Stimulated activated CD8-positive, alpha-beta memory T cell treated with anti-CD3 and anti-CD28 coated beads, Interleukin-4, amount 100 ng/mL, for 48 hours (primary cell): Measurements from ENCODE around the gene CST11.
"Not testable (repeated sequence)": the region's sequence is repeated elsewhere in the genome, so short reads cannot be mapped to it uniquely, and the experiment has no call there.

Experiments used
- DNase-seq: peaks from one replicate; pipeline ENCODE4 v3.0.0-alpha.2; 2020

Gene CST11, protein sequence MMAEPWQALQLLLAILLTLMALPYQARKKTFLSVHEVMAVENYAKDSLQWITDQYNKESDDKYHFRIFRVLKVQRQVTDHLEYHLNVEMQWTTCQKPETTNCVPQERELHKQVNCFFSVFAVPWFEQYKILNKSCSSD

DNA sequence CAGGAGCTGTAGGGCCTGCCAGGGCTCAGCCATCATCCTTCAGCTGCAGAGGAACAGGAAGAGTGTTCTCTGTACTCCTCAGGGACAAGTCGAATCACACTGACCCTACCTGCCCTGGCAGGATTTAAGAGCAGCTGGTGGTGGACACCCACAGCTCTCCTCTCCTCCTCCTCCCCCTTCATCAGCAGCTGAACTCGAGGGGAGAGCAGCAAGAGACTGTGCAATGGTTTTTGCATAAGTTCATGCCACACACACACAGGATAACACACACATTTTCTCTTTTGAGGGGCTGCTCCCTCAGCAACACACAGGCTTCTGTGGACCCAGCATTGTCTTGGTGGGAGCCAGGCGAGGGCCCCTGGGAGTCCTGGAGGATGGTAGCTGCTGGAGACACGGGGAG, at the start of gene CST11:
TSS of gene CST11 (minus strand) at position 101 of the 400 bp plus-strand sequence. CDS start at position 36, 65 bp downstream.
- DNase-seq = no peak

DNA sequence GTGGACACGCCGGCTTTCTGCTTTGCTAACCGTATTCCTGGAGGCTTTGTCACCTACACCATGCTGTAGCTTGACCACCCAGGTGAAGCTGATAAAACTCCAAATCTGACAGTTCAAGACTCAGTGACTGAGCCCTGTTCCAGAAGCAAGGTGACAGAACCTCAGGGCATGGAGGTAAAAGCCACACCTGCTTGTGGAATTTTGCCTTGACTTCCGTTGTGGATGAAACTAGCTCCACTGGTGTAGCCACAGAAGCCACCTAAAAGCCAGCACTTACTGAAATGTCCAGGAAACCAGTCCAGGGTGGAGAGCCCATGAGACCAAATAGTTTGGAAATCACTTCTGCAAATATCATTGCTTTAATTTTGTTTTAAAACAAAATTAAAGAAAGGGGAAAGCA, 49.2 kb upstream of the CST11 start:
- no peak for DNase-seq

DNA sequence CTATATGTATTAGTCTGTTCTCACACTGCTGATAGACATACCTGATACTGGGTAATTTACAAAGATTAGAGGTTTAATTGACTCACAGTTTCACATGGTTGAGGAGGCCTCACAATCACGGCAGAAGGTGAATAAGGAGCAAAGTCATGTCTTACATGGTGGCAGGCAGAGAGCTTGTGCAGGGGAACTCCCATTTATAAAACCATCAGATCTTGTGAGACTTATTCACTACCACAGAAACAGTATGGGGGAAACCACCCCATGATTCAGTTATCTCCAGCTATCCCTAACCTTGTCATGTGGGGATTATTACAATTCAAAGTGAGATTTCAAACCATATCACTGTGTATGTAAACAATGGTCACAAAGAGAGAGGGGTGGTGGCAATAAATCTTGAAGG, 44.9 kb upstream of the CST11 start:
- DNase-seq = no peak

DNA sequence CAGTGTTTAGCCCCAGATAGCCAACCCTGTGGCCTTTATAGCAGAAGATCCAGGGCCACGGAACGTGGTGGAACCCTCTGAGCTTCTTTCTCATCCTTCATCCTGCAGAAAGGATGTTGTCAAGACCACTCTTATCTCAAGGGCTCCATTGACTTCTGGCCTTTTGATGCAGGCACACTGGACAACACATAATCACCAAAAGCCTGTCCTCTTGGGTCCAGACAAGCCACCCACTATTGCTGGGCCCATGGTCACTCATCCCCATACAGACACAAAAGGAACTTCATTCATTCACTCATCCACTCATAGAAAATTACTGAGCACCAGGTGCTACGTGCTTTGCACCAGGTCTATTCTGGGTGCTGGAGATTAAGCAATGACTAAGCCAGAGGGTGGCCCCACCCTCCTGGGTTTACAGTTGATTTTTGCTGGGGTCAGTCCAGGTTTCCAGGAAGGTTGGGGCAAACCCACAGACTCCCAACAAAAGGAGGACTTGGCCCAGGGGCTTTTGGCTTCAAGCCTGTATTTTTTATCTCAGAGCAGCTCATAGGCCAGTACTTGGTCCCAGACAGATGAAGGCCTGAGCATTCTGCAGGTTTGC, 40.6 kb upstream of the CST11 start:
- no peak for DNase-seq

DNA sequence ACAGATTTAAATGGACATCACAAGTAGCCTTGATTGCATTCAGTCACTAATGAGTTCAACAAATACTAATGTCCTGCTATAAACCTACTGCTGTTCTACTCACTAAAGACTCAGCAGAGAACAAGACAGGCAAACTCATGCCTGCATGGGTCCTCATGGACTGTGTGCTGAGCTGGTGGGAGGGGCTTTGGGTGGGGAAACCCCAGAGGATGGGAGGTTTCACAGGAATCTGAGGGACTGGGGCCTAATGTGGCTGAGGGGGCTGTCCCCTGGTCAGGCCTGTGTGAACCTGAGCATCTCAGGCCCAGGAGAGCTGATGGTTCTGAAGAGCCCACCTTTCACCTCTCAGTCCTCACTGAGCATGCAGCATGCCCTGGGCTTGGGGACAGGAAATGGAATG, 39.6 kb upstream of the CST11 start:
- DNase-seq = no peak

DNA sequence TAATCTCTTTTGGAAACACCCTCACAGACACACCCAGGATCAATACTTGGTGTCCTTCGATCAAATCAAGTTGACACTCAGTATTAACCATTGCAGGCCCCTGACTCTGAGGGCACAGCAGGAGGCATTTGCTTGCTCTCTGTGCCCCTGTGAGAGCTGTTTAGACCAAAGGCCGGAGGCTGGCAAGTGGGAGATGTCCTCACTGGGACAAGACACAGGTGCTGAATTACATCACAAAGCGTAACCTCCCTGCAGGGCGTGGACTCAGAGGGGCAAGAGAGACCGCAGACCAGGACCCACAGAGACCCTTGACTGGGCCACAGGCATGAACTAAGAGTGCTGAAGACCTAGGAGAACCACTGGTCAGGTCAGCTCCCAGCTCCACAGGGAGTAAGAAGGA, 38.1 kb upstream of the CST11 start, which contains the start of gene CST8:
TSS of gene CST8 (plus strand) at position 301 of the 400 bp plus-strand sequence. CDS start 551 bp downstream, outside the sequence.
- no peak for DNase-seq

DNA sequence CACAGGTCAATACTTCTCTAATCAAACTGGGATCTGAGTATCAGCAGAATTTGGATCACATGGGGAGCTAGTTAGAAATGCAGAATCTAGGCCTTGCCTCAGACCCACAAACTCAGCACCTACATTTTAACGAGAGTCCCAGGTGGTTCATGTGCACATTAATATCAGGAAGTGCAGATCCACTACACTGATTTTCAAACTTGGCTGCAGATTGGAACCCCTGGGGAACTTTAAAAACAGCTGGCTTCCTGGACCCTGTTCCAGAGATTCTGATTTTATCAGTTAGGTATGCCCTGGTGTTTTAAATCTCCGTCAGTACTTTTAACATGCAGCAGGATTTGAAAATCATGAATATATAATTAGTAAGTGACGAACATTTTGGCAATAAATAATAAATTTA, 36.3 kb upstream of the CST11 start:
- no peak for DNase-seq

DNA sequence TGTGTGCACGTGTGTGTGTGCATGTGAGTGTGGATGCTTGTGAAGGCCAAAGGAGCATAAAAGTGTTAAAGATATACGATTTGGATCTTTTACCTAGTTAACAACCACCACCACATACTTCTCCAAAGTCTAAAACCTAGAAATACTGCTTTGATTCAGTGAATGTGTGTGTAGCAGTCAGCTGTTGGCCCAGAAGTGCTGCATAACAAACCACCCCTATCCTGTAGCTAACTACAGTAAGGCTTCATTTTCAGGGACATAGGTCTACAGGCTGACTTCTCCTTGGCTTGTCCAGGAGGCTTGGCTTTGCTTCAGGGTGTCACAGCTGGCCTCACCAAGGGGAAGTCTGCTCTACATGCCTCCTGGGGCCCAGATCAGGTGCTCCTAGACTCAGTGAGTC, 35.8 kb upstream of the CST11 start:
- no peak for DNase-seq

DNA sequence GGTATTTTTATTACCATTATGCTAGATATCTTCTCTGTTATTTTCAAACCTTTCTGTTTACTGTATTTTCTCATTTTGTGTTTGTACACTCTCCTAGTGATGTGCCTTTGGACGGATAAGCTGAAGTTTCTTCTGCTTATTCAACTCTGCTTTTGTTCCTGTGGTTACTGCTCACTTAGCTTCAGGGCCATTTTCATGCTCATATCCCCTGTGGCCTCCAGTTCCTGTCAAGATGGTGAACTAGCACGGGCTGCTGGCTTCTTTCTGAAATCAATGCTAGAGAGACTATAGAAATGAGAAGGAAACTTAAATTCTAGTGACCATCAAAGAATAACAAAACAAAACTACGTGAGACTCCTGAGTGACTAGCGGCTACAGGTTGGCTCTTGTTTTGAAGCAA, 31.4 kb upstream of the CST11 start:
- no peak for DNase-seq

DNA sequence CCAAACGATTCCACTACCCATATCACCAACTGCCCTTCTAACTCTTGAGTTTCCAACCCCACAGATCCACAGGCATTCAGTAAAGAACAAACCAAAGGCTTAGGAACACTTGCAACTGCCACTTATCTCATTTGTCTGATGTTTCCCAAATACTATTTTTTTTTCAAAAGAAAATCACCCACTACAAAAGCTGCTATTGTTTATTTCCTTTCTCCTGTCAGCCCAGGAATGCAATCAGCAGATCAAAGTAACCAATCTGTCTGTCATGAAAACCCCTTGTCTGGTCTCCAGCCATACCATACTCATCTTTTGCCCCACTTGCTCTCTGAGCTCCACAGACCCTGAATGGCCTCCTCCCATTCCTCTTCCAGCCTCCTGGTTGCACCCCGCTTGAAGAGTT, 29.5 kb upstream of the CST11 start:
- DNase-seq = no peak

DNA sequence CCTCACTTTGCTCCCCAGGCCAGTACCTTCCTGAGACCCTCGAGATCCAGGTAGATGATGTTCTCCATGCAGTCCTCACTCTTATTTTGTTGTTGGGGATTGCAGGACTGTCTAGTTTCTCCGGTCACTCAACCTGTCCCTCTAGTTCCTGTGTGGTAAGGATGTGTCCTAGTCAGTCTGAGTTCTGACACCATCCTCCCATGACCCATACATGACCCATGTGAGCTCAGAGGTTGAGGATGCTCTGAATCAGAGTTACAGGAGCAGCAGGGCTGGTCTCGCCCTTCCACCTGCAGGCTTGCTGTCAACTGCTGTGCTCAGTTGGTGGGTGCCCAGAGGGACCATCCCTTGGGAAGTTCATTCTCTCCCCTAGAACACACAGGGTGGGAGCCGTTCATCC, 26.4 kb upstream of the CST11 start:
- no peak for DNase-seq

DNA sequence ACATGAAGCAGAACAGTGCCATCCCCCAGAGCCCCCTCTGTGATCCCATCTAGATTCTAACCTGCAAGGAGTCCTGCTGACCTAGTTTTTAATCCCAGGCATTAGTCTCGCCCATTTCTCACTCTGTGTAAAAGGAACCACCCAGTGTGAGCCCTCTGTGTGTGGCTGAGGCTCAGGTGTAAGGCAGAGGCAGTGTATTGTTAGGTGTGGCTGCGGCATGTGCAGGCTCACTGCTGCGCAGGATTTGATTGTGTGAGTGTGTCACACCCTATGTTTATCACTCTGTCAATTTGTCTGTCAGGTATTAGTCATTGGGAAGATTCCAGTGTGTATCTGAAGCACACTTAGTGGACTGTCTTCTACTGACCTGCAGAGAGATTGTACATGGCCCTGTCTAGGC, 24.5 kb upstream of the CST11 start:
- DNase-seq = no peak

DNA sequence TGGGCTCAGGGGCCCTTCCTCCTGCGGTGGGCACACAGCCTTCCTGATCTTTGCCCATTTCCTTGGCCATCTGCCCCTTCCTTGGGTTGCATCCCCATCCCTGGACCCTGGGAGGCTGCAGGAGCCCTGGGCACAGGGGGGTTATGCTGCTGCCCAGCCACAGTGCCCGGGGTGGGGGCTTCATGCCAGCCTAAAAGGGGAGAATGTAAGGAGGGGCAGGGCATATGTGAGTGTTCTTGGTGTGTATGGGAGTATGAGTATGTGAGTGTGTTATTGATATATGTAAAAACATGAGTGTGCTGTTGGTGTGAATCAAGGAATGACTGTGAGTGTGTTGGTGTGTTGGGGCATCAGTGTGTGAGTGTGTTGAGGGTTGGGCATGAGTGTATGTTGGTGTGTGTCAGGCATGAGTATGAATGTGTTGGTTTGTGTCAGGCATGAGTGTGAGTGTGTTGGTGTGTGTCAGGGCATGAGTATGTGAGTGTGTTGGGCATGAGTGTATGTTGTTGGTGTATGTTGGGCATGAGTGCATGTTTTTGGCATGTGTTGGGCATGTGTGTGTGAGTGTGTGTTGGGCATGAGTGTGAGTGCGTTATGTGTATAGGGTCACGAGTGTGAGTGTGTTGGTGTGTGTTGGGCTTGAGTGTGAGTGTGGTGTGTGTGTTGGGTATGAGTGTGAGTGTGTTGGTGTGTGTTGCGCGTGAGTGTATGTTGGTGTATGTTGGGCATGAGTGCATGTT, 23.5 kb upstream of the CST11 start:
- no peak for DNase-seq

DNA sequence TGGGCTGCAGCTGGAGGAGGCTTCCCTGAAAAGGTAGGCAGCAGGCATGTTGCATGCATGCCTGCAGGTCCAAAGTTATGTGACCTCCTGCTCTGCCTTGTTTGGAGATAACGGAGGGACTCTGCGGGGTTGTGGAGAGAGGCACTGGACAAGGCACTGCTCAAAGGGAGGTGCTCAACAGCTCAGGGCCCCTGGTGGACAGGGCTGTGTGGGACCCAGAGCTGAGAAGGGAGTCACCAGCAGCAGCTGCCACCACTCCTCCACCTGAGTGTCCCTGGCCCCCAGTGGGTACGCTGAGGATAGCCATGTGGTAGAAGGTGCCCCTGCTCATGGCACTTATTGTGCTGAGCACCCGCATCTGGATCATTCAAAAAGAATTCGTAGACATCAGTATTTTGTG, 22.7 kb upstream of the CST11 start:
- DNase-seq = no peak

DNA sequence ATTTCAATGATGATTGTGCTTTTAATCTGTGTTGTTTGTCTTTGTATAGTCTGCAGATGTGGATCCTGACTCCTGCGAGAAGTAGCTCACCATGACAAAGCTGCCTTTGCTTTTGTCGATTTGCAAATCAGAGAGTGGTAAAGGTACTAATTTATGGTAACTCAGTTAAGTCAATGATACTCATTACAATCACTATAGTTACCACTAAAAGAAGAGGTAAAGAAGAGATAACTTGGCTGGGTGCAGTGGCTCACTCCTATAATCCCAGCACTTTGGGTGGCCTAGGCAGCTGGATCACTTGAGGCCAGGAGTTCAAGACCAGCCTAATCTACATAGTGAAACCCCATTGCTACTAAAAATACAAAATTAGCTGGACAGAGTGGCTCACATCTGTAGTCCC, 20.6 kb upstream of the CST11 start:
- DNase-seq = not testable (repeated sequence)

DNA sequence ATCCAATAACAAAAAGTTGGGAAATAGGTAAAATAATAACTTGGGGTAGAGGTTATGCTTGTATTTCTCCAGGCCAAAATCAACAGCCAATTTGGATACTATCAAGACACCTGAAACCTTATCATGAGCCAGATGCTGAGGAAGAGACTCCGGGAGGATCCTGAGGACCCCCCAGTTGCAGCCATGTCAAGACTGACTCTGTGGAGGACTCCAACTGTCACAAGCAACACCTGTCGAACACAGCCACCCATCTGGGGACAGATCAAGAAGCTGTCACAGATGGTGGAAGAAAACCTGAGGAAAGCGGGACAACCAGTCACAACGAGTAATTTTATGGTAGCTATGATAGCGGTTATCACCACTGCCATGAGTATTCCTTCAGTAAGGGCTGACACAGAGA, 19.6 kb upstream of the CST11 start:
- not testable (repeated sequence) for DNase-seq

DNA sequence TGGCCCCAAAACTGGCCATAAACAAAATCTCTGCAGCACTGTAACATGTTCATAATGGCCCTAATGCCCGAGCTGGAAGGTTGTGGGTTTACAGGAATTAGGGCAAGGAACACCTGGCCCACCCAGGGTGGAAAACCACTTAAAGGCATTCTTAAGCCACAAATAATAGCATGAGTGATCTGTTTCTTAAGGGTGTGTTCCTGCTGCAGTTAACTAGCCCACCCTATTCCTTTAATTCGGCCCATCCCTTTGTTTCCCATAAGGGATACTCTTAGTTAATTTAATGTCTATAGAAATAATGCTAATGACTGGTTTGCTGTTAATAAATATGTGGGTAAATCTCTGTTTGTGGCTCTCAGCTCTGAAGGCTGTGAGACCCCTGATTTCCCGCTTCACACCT, 14.3 kb upstream of the CST11 start:
- not testable (repeated sequence) for DNase-seq

DNA sequence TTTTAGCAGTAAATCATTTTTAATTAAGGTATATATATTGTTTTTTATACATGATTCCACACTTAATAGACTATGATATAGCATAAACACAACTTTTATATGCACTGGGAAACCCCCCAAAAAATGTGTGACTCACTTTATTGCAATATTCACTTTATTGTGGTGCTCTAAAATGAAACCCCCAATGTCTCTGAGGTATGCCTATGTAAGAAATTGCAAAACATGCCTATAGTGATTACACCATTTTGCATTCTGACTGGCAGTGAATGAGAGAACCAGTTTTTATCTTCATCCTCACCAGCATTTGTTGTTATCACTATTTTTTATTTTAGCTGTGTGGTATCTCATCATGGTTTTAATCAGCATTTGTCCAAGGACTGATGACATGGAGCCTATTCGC, 8.5 kb upstream of the CST11 start:
- no peak for DNase-seq

DNA sequence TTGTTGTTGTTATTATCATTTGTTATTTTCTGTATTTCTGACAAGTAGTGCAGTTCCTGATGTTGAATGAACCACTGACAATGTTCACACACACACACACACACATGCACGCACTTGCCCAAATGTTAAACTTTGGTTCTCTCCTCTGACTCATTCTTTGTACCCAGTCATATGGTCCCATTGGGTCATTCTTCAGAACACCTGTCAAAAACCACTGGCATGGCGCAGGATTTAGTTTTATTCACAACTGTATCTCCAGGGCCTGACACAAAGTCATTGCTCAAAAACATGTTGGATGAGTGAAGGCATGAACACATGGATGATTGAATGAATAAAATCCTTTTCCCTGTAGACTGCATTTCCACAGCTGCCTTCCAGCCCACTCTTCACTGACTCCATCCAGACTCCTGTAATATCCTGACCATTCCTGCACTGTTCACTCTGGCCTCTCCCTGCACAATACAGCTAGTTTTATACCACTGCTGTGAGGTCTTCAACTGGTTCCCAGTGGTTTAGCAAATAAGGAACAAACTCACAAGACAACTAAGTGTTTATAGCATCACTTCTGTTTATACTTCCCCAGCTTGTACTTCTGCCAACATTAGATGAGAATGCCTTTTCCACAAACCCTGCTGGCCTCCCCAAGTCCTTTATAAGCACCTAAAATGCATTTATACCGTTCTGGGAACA, 6.9 kb upstream of the CST11 start:
- DNase-seq = no peak

DNA sequence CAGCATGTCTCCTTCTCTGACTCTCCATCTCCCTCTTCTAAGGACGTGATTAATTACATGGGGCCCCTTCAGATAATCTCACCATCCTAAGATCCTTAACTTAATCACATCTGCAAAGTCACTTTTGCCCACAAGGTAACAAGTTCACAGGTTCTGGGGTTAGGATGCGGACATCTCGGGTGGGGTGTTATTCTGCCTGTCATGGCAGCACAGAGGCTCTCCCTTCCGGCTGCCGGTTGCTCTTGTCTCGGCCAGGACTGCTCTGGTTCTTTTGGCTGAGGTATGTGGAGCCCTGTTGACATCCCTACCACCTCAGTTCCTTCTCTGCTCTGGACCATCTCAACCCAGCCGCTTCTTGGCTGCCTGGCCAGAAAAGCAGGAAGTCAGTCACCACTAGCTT, 4.2 kb upstream of the CST11 start:
- DNase-seq = no peak

DNA sequence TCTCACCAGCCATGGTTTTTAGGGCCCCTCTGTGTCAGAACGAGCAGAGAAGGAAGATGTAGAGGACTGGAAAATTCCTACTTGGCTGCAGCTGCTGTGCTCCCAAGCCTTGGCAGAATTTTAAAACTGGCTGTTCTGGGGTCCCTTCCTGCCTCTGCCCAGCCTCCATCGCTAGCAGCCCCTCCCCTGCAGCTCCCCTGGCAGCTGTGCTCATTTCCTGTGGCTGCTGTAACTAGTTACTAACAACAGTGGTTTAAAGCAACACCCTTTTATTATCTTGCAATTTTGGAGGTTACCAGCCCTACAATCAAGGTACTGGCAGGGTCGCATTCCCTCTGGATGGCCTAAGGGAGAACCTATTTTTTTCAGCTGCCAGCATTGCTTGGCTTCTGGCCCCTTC, 3.7 kb upstream of the CST11 start:
- no peak for DNase-seq

DNA sequence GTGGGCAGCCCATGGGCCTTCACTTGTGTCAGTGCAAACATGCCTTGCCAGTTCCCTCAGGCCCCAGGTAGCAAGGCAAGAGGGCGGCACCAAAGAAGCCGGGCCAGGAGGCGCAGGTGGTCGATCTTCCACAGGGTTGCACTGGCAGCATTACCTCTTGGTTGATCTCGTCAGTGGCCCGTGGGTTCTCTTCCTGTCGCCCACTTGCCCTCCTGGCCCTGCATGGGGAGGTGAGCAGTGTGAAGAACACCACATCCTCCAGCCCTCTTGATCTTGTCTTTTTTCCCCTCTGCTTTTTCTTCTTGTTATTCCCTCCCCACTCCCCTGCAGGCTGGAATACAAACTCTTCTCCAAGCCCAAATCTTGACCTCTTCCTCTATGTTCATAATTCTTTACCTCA, 3.0 kb upstream of the CST11 start:
- no peak for DNase-seq

DNA sequence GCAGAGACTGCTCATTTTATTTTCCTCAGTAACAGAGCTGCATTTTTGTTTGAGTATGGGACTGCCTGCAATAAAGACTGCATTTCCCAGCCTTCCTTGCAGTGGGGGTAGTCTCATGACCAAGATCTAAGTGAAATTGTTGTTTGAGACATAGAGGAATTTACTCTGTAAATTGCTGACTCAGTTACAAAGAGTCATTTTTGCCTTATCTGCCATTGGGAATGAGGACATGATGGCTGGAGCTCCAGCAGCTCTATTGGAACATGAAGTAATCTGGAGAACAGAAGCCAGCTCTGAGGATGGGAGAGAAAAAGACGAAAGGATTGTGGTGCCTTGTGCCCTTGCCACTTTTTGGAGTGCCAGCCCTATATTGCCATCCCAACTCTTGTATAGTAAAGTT, 2.1 kb upstream of the CST11 start:
- DNase-seq = no peak
